ENCODE results near the gene ADARB1.

The ADARB1 gene

GRCh38 chr21:45103971-45104520 is 29.7 kb downstream of the ADARB1 start:
- Histone ChIP-seq H3K27me3 (ENCODE audit: low read length) (no peaks in the 10 kb centered on the region), H3K27ac (ENCODE audit: low read depth, low read length) (peak overlapping the region; percentile 59), H2AFZ (ENCODE audit: low read depth, low read length, severe bottlenecking) (no peak overlapping the region), H4K20me1 (ENCODE audit: low read depth, low read length) (no peaks in the 10 kb centered on the region), H3K9ac (ENCODE audit: low read length) (peak overlapping the region; percentile 33), H3K36me3 (ENCODE audit: low read length) (no peaks in the 10 kb centered on the region), H3K9me3 (ENCODE audit: insufficient read depth, low read length) (no peaks in the 10 kb centered on the region), H3K4me2 (ENCODE audit: low read depth, low read length, poor library complexity, severe bottlenecking) (peak overlapping the region; percentile 42), H3K4me3 (ENCODE audit: insufficient read depth, low read length, poor library complexity, severe bottlenecking) (no peak overlapping the region), H3F3A (ENCODE audit: insufficient read depth) (peaks cover 4% of the 10 kb centered on the region; the same call in 1 of the 2 replicates), H3K9me2 (replicated peaks; ENCODE audit: insufficient read depth, low read length) (no peaks in the 10 kb centered on the region), H3K79me2 (ENCODE audit: insufficient read depth, low read length) (no peaks in the 10 kb centered on the region)
- TF ChIP-seq CTCF (IDR thresholded peaks at IDR 0.05; ENCODE audit: insufficient read depth, low read length, poor library complexity, severe bottlenecking) (no peak), EZH2phosphoT487 (conservative IDR thresholded peaks at IDR 0.05; ENCODE audit: low read length) (no peak)

- Histone ChIP-seq H3F3A (ENCODE audit: insufficient read depth) (peaks cover 4% of the 10 kb centered on the region; the same call in 1 of the 2 replicates), H3K36me3 (ENCODE audit: low read length) (no peaks in the 10 kb centered on the region), H3K27ac (ENCODE audit: low read depth, low read length) (peak overlapping the region; percentile 59), H3K4me3 (ENCODE audit: insufficient read depth, low read length, poor library complexity, severe bottlenecking) (no peak overlapping the region), H3K9me3 (ENCODE audit: insufficient read depth, low read length) (no peaks in the 10 kb centered on the region), H3K4me2 (ENCODE audit: low read depth, low read length, poor library complexity, severe bottlenecking) (peak overlapping the region; percentile 42), H3K27me3 (ENCODE audit: low read length) (no peaks in the 10 kb centered on the region), H2AFZ (ENCODE audit: low read depth, low read length, severe bottlenecking) (no peak overlapping the region), H3K9ac (ENCODE audit: low read length) (peak overlapping the region; percentile 33), H3K79me2 (ENCODE audit: insufficient read depth, low read length) (no peaks in the 10 kb centered on the region), H4K20me1 (ENCODE audit: low read depth, low read length) (no peaks in the 10 kb centered on the region), H3K9me2 (replicated peaks; ENCODE audit: insufficient read depth, low read length) (no peaks in the 10 kb centered on the region)
- no peak for TF ChIP-seq EZH2phosphoT487 (conservative IDR thresholded peaks at IDR 0.05; ENCODE audit: low read length)
- no peak for TF ChIP-seq CTCF (IDR thresholded peaks at IDR 0.05; ENCODE audit: insufficient read depth, low read length, poor library complexity, severe bottlenecking)
Measured at GRCh38 chr21:45104560-45104959, 30.2 kb downstream of the ADARB1 start.

GRCh38 chr21:45105906-45106485 is 31.6 kb downstream of the ADARB1 start:
- Histone ChIP-seq H3K4me2 (ENCODE audit: low read depth, low read length, poor library complexity, severe bottlenecking) (peak overlapping the region; percentile 10), H4K20me1 (ENCODE audit: low read depth, low read length) (no peaks in the 10 kb centered on the region), H3K27ac (ENCODE audit: low read depth, low read length) (peak overlapping the region; percentile 33), H3K79me2 (ENCODE audit: insufficient read depth, low read length) (no peaks in the 10 kb centered on the region), H3K27me3 (ENCODE audit: low read length) (no peaks in the 10 kb centered on the region), H3K9ac (ENCODE audit: low read length) (no peak overlapping the region), H3F3A (ENCODE audit: insufficient read depth) (peaks cover 13% of the 10 kb centered on the region), H3K9me2 (replicated peaks; ENCODE audit: insufficient read depth, low read length) (no peaks in the 10 kb centered on the region), H3K9me3 (ENCODE audit: insufficient read depth, low read length) (no peaks in the 10 kb centered on the region), H3K36me3 (ENCODE audit: low read length) (no peaks in the 10 kb centered on the region), H2AFZ (ENCODE audit: low read depth, low read length, severe bottlenecking) (no peak overlapping the region), H3K4me3 (ENCODE audit: insufficient read depth, low read length, poor library complexity, severe bottlenecking) (no peak overlapping the region)
- no peak for TF ChIP-seq CTCF (IDR thresholded peaks at IDR 0.05; ENCODE audit: insufficient read depth, low read length, poor library complexity, severe bottlenecking)
- TF ChIP-seq EZH2phosphoT487 (conservative IDR thresholded peaks at IDR 0.05; ENCODE audit: low read length), result no peak

Measured in SU-DHL-6 (cell line).